Stimulated activated CD4-positive, alpha-beta T cell treated with anti-CD3 and anti-CD28 coated beads, Interleukin-4, amount 100 ng/mL, for 1 hour (primary cell): ENCODE results near the gene ENO4.

ENCODE experiments used
- DNase-seq: peaks from one replicate; pipeline ENCODE4 v3.0.0-alpha.2; 2020

Gene ENO4

DNA sequence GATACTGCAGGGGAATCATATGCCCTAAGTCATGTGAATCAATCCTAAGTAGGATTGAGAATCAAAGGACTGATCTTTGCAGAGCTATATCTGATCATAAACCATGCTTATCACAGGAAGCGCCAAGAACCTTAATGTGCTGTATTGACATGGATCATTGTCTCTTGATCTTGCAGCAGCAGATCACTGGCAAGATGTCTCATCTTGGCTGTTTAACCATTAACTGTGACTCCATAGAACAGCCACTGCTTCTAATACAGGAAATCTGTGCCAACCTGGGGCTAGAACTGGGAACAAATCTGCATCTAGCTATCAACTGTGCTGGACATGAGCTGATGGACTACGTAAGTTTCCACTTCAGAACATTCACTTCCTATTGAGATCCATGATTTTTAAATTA lies 21.6 kb downstream of the ENO4 start:
- no peak for DNase-seq

DNA sequence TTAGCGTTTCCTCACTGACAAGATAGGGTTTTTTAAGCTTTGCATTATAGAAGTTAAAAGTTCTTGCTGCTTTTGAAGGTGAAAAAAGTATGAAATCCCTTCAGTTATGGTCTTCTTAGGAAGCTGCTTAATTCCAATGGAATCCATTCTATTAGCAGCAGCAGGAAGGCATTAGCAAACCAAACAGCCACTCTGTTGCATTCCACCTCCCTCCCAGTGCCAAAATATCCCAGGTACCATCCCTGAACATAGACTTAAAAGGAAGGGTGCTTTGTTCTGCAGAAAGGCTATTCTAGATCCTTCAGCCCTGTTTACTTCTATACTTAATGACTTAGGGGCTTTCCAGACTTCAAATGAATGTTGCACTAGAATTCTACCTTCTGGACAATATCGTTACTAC lies 23.8 kb downstream of the ENO4 start:
- no peak for DNase-seq

- DNase-seq, result no peak
These were observed 26.6 kb downstream of the ENO4 start for GRCh38 chr10:116875897-116876296.

DNA sequence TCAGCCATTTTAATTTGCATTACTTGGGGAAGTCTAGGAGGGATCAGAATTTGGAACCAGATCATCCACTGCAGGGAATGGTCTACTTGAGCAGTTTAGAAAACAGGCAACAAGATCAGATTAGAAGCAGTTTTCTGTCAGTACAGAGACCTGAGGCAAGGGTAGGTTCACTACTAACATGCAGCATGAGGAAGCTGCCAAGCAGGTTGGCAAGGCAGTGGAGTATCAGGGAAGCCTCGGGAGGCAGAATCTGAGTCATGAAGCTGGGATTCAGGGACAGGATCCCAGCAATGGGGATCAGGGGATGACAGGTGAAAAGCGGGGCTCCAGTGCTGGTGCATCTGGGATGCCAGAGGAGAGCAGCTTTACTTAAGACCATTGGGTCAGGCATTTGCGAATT lies 28.1 kb downstream of the ENO4 start:
- DNase-seq, result no peak

DNA sequence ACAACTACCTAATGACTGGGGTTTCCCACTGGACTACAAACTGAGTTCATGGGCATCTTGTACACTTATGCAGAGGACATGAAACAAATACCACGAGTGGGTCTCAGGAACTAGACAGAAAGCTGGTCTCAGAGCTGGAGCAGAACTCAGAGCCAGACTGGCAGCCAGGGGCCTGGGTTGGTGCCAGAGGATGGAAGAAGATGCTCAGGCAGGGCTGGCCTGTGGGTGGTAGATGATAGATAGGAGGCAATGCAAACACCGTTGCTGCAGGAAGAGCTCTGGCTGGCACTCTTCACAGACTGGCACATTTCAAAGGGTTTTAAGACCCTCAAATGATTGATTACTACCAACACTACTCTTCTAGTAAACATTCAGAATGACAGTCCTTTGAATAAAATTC lies 28.8 kb downstream of the ENO4 start:
- no peak for DNase-seq

DNA sequence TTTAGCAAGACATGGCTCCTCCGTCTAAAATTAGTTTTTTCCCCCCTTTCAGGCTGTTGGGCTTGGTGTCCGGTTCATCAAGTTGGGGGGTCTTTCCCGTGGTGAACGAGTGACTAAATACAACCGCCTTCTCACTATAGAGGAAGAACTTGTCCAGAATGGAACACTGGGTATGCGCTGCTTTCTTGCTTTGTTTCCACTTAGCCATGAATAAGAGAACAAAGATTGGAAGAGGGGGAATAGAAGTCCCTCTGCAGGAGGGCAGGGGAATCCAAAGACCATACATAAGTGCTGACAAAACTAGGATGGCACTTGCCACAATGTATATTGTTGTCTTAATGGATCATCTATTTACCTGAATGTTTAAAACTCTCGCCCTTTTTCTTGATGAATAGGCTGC lies 30.5 kb downstream of the ENO4 start:
- DNase-seq, result no peak

GRCh38 chr10:116880716-116881482 lies 31.6 kb downstream of the ENO4 start:
- no peak for DNase-seq

- DNase-seq, result no peak
These were observed 33.3 kb downstream of the ENO4 start for GRCh38 chr10:116882639-116883038.

DNA sequence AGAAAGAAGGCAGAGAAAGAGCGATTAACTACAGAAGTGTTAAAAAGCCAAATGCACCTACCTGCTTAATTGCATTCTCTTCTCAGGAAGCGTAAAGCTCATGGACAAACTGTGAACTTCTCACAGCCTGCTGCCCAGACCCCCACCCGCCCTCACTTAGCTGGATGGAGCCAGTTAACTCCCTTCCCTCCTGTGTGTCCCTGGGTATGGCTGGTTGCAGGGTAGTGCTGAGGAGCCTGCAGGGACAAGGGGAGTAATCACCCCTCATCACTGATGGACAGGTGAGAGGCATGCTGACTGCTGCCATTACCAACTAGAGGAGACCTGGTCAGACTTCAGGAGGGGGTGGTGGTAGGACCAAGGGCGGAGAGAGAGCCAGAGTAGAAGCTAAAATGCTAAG lies 37.5 kb downstream of the ENO4 start:
- no peak for DNase-seq

DNA sequence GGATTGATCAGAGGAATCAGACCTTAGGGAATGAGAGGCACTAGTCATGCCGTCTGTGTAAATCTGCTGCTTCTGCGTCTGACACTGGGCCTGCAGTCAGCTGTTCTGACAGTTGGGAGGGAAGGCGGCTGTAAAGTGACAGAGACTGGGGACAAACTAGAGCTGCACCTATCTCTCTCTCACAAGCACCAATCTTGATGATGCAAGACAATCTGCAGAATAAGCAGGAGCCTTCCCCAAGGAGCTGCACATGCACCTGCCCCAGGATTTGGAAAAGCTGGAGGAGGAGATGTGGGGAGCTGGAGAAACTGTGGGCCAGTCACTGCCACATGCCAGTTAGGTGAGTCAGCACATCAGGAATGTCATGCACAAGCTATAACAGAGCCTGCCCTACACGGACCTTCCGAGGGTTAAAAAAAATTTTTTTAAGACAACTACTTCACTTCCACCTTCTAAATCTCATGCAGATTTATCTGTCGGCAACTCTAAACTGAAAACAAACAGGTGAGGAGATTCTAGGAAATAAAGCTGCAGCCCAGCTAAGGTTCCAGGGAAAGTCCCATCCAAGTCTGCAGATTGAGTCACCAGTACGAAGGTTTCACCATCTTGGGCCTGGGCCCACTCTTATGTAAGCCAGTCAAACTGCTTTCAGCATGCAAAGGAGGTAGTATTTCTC lies 39.2 kb downstream of the ENO4 start:
- DNase-seq, result no peak

GRCh38 chr10:116889066-116889465 lies 39.8 kb downstream of the ENO4 start:
- no peak for DNase-seq

DNA sequence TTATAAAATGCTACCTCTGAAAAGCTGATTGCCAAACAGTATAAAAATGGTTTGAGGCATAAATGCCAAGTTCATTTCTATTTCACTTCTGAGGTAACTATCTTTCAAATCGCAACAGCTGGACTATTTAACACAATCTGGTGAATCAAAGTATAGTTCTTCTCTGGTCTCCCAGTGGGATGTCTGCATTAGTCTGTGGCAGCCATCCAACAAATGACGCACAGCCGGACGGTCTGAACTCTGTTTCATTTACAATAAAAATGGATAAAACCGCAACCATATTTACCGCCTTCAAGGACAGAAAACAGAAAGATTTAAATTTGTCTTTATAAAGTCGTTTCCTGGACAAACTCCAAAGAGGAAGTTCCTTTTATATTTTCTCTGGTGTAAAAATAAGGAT lies 41.9 kb downstream of the ENO4 start:
- DNase-seq, result no peak

GRCh38 chr10:116892907-116893685 lies 43.8 kb downstream of the ENO4 start:
- DNase-seq, result no peak

DNA sequence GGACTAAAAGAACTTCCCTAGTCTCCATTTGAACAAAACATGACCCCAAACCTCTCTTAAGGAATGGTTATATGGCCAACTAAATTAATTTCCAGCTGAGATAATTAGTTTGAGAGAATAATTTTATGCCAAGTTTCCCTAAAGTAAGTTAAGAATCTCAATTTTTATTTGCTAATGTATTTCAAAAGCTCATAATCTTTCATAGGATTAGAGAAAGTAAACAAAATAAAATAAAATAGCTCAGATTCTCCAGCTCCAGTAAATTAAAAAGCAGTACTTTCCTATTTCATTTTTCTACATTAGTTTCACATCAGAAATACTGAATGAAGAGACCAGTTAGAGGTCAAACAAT lies 44.4 kb downstream of the ENO4 start:
- DNase-seq, result no peak

DNA sequence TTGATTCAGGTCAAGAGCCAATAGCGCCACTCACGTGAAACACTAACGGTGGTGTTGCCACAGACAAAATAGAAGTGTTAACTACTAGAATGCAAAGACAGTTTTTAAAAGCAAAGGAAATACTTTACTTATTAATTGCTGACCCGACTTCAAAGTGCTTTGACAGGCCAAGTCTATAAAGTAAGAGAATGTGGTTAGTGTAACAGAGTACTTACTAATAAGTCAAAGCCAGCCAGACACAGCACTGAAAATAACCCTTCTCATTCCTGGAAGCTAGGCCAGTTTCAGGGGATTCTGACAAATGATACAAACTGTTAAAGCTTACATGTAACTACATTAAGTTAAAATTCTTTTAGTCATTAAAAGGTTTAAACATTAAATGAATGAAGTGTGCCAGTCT lies 50.3 kb downstream of the ENO4 start:
- no peak for DNase-seq

DNA sequence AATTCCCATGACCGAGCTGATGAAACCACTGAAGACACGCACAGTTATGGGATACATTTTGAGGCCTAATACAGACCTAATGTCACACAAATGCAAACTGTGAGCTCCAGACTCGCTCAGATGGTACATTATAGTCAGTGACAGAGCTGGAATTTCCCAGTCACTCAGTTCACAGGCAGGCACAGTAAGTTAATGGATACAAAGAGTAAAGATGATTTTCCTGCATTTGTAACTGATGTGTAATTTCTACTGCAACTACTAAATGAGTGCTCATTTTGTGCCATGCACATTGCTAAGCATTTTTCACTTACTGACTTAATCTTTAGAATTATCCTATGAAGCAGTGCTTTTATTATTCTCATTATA lies 56.5 kb downstream of the ENO4 start:
- no peak for DNase-seq

GRCh38 chr10:116907245-116907987 lies 58.1 kb downstream of the ENO4 start:
- DNase-seq, result no peak

GRCh38 chr10:116909307-116909706 lies 60.0 kb downstream of the ENO4 start:
- DNase-seq, result no peak

DNA sequence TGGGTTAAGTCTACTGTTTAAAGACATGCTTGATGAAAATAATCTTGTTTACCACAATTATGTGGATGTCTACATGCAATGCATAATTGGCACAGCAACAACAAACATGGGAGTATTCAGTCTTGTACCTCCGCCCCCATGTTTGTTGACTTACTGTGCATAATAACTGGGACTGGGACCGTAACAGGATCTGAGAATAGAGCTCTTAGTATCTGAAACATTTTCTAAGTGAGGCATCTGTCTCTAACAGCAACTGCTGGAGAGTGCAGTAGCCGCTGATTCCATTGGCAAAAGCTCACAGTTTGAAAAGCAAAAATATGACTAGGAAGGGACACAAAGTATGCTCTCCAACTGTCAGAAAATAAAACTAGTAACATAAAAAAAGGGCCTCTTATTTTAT lies 61.6 kb downstream of the ENO4 start:
- DNase-seq, result no peak

DNA sequence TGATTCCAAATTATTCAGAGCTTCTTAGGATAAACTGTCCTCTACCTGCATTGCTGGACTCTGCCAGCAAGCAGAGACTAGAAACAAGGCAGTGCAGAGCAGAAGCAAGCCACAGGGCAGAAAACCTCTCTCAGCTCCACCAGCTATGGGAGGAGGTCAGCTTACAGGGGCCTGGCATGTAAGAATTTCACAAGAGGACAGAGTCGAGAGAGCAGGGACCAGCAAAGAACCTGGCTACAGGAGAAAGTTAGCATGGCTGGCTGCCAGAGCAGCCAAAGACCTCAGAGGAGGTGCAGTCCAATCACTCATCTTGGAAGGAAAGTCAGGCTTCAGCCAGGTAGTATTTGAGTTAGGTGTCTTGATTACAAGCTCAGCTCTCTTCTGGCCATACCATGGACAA lies 62.9 kb downstream of the ENO4 start:
- DNase-seq, result no peak

GRCh38 chr10:116913695-116914094 lies 64.4 kb downstream of the ENO4 start:
- no peak for DNase-seq

GRCh38 chr10:116915340-116915739 lies 66.0 kb downstream of the ENO4 start:
- DNase-seq, result no peak

GRCh38 chr10:116917481-116917880 lies 68.2 kb downstream of the ENO4 start:
- DNase-seq, result no peak

DNA sequence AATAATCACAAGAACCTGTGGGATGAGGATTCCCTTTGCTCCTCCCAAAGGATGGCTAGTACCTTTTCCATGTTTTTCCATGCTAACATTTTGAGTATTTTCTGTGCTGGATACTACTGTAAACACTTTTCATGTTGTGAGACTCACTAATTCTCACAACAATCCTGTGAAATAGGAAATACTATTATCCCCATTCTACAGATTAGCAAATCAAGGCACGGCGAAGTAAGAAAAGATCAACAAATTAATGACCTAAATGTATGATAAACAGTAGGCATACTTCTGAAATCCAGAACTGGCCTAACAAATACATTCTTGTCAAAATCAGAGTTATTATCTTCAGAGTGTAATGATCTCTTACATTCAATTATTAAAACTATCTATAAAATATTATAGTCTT lies 69.3 kb downstream of the ENO4 start:
- no peak for DNase-seq
